Measurements from ENCODE around the gene GRHPR.

The GRHPR gene

DNA sequence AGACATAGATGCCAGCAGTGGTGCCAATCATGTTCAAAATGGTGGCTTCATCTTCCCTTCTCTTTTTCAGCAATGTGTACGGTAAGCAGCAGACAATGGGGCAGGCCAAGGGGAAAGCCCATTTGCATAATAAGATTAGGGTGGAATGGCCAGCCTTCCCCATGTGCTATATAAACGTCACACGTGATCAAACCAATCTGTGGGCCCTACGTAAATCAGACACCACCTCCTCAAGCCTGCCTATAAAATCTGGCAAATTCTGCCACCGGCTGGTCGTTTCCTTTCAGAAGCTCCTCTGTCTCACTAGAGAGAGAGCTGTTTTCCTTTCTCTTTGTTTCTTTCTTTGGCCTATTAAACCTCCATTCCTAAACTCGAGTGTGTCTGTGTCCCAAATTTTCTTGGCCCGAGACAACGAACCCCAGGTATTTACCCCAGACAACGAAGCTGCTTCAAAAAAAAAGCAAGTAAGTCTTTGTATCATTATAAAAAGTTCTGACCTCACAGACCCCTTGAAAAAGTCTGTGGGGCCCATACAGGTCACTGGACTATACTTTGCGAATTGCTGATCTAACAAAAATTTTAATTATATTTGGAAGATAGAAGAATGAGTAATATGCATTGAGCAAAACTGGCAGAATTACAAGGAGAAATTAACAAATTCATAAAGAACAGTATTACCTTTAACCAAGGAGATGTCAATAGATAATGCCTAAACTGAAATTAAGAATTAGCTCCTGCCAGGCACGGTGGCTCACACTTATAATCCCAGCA, 27.6 kb downstream of the GRHPR start:
- TF ChIP-seq, protein P1, sequence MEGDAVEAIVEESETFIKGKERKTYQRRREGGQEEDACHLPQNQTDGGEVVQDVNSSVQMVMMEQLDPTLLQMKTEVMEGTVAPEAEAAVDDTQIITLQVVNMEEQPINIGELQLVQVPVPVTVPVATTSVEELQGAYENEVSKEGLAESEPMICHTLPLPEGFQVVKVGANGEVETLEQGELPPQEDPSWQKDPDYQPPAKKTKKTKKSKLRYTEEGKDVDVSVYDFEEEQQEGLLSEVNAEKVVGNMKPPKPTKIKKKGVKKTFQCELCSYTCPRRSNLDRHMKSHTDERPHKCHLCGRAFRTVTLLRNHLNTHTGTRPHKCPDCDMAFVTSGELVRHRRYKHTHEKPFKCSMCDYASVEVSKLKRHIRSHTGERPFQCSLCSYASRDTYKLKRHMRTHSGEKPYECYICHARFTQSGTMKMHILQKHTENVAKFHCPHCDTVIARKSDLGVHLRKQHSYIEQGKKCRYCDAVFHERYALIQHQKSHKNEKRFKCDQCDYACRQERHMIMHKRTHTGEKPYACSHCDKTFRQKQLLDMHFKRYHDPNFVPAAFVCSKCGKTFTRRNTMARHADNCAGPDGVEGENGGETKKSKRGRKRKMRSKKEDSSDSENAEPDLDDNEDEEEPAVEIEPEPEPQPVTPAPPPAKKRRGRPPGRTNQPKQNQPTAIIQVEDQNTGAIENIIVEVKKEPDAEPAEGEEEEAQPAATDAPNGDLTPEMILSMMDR (IDR thresholded peaks at IDR 0.05; ENCODE audit: low read depth, low read length): no peak
- no peak for DNase-seq (ENCODE audit: extremely low read depth, low read depth)

DNA sequence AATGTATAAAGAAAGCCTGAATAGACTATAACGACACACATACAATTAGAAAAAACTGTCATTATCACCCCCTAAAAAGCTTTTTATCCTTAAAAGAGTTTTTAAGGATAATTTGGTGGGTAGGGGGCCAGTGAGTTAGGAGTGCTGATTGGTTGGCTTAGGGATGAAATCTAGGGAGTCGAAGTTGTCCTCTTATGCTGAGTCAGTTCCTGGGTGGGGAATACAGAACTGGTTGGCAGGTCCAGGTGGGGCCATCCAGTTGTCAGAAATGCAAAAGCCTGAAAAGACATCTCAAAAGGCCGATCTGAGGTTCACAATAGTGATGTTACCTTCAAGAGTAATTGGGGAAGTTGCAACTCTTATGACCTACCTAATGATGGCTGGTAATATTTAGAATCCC, 29.1 kb downstream of the GRHPR start:
- TF ChIP-seq, protein P1 (IDR thresholded peaks at IDR 0.05; ENCODE audit: low read depth, low read length): no peak
- DNase-seq (ENCODE audit: extremely low read depth, low read depth): no peak

DNA sequence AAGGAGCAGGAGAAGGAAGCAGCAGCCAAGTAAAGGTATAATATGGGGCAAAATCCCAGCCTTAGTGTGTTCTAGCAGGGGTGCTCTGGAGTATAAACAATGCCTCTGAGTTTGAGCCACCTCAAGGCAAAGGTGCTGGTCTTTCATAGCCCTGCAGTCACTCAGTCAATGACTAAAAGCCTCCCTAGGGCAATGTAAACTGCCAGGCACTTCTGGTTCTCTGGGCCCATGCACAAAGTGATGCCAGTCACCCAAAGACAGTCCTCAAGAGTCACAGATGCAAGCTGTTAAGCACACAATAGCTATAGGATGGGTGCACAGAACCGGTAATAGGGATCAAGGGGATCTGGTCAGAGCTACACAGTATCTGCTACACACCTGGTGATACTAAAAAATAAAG, 30.1 kb downstream of the GRHPR start:
- TF ChIP-seq, protein P1 (IDR thresholded peaks at IDR 0.05; ENCODE audit: low read depth, low read length): no peak
- DNase-seq (ENCODE audit: extremely low read depth, low read depth): no peak

DNA sequence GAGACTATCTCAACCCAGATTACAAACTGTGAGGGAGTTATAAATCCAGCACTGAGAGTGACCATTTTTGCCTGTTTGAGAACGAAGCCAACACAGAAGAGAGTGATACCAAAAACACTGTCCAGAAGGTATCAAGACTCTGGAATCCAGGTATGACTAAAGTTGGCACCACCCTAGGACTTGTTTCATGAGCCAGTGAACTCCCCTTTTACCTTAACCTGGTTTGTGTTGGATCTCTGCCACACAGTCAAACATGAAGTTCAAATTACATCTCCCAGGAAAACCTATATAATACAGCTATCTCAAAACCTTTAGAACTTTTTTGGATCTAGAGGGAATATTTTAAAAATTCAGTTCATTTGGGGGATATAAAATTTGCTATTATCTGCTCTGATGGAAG, 31.3 kb downstream of the GRHPR start:
- DNase-seq (ENCODE audit: extremely low read depth, low read depth): no peak
- TF ChIP-seq, protein P1 (IDR thresholded peaks at IDR 0.05; ENCODE audit: low read depth, low read length): no peak

DNA sequence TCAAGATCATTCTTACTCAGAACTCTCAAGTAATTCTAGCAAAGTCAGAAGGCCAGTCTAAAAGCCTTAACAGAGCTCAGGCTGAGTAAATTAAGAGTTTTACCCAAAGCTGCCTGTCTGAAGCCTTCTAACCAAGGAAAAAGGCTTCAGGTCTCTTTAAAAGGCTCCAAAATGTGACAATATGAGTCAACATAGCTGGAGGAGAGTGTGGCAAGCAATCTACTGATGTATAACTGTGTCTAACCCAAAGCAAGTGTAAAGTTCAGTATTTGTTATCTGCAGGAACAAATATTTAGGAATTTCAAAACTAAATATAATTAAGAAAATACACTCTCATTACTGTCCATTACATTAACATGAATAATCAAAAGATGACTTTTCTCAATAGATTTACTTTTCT, 31.7 kb downstream of the GRHPR start:
- no peak for DNase-seq (ENCODE audit: extremely low read depth, low read depth)
- TF ChIP-seq, protein P1 (IDR thresholded peaks at IDR 0.05; ENCODE audit: low read depth, low read length): no peak

DNA sequence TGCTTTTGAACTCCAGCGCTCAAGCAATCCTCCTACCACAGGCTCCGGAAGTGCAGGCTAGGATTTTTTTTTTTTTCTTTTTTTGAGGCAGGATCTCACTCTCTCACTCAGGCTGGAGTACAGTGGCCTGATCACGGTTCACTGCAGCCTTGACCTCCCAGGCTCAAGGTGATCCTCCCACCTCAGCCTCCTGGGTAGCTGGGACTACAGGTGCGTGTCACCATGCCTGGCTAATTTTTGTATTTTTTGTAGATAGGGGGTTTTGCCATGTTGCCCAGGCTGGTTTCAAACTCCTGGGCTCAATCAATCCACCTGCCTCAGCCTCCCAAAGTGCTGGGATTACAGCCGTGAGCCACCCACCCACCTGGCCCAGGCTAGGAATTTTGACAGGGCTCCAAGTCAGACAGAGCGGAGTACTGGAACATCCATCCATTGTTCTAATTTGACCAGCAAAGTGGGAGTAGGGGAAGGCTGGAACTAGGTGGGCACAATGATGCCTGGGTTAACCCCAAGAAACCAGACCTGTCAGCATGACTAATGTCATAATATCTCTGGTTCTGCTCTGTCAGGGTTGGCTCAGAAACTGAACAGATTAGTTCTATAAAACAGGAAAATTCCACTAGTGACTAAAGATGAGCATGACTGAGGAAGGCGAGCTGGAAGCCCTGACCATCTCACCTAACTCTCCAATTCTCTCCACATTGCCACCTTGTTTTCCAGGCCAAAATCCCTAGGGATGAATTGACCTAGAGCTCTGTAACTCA, 33.6 kb downstream of the GRHPR start:
- no peak for DNase-seq (ENCODE audit: extremely low read depth, low read depth)
- TF ChIP-seq, protein P1 (IDR thresholded peaks at IDR 0.05; ENCODE audit: low read depth, low read length): no peak

DNA sequence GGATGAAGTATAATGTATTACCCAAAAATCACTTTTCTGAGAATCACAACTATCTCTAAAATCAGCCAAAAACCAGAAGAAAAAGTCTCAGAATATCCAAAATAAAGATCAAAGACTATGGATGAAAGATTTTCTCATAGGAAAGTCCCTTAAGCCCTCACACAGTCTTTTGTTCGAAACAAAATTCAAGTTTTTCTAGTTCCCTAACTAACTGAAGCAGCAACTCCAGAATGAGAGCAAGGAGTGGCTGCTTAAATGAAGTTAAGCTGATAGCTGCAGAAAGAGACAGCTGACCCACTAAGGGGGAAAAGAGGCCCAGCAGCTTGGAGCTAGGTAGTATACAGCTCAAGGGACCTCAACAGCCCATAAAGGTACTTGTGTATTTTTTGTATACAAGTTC, 34.3 kb downstream of the GRHPR start:
- DNase-seq (ENCODE audit: extremely low read depth, low read depth): no peak
- TF ChIP-seq, protein P1 (IDR thresholded peaks at IDR 0.05; ENCODE audit: low read depth, low read length): no peak
